Activated B cell treated with CpG ODN at 0.5 μM for 24 hours (primary cell): ENCODE data around the gene CNTN1. TPM values are rescaled to one million over a fixed set of nuclear protein-coding genes. Genes with fewer than 3 reads are reported as not detected.

Source experiments
- ATAC-seq: fragments of 200-7000 bp; cut with Tn5 transposase; one replicate; pipeline ENCODE4 v1.10.0; 2021; ENCODE audit warnings: low read depth, mild to moderate bottlenecking, moderate library complexity
- CTCF ChIA-PET: fragments of 350-600 bp; sonication (Branson Sonifier 250); formaldehyde crosslinking; loops from one replicate; lab custom pipeline; 2021; ENCODE audit warnings: antibody characterized with exemption; lab: Charles Lee
- POLR2A ChIA-PET: fragments of 350-600 bp; sonication (Branson Sonifier 250); formaldehyde crosslinking; loops from one replicate; lab custom pipeline; 2021; ENCODE audit warnings: antibody characterized with exemption; lab: Charles Lee
- DNase-seq: peaks from one replicate; pipeline ENCODE4 v3.0.0; 2022
- H3K27ac Mint-ChIP-seq: one replicate; pipeline ENCODE4 v1.8.0; 2020; ENCODE audit warnings: mixed read lengths
- H3K27me3 Mint-ChIP-seq: one replicate; pipeline ENCODE4 v1.8.0; 2021; ENCODE audit warnings: mixed read lengths
- H3K36me3 Mint-ChIP-seq: one replicate; pipeline ENCODE4 v1.8.0; 2021; ENCODE audit warnings: low read depth, mixed read lengths
- H3K4me1 Mint-ChIP-seq: one replicate; pipeline ENCODE4 v1.8.0; 2021; ENCODE audit warnings: mixed read lengths
- H3K4me3 Mint-ChIP-seq: one replicate; pipeline ENCODE4 v1.8.0; 2020; ENCODE audit warnings: mild to moderate bottlenecking, mixed read lengths
- H3K9me3 Mint-ChIP-seq: one replicate; pipeline ENCODE4 v1.8.0; 2020; ENCODE audit warnings: mixed read lengths
- CTCF ChIP-seq: fragments of 200-600 bp; IDR thresholded peaks from one replicate; pipeline ENCODE4 v1.8.0; 2022; ENCODE audit warnings: antibody characterized with exemption, mild to moderate bottlenecking
- intact Hi-C: fragments of 100-400 bp; cut with micrococcal nuclease; formaldehyde crosslinking; loops from one replicate; pipeline ENCODE4 v1.15.1; 2024
- total RNA-seq: library from RNA; stranded (reverse); gene quantifications from 2 replicates; pipeline ENCODE4 v1.2.3, GENCODE V29; 2022

Gene CNTN1
- total RNA-seq, 1 donor from 2014 or later: not detected

- Mint-ChIP-seq H3K27ac (no peak overlapping the region), H3K4me1 (no peaks in the 10 kb centered on the region), H3K4me3 (no peak overlapping the region), H3K36me3 (no peaks in the 10 kb centered on the region), H3K9me3 (no peaks in the 10 kb centered on the region), H3K27me3 (peaks cover 2% of the 10 kb centered on the region)
- POLR2A ChIA-PET: no interaction called here
- DNase-seq (no peak), ATAC-seq (no peak)
- CTCF ChIA-PET: no interaction called here
- intact Hi-C loops: no loop called here
- no peak for TF ChIP-seq CTCF
Measured at GRCh38 chr12:40646456-40646855, 45.8 kb upstream of the CNTN1 start.

- Mint-ChIP-seq H3K27me3 (peaks cover 2% of the 10 kb centered on the region), H3K9me3 (no peaks in the 10 kb centered on the region), H3K4me3 (no peak overlapping the region), H3K36me3 (no peaks in the 10 kb centered on the region), H3K27ac (no peak overlapping the region), H3K4me1 (no peaks in the 10 kb centered on the region)
- DNase-seq (no peak), ATAC-seq (no peak)
- no peak for TF ChIP-seq CTCF
- intact Hi-C loops: no loop called here
- ChIA-PET CTCF (no interaction called here), POLR2A (no interaction called here)
Measured at GRCh38 chr12:40646911-40647310, 45.3 kb upstream of the CNTN1 start.

- H3K36me3 Mint-ChIP-seq: no peaks in the 10 kb centered on the region
- ATAC-seq (no peak), DNase-seq (no peak)
- H3K27ac Mint-ChIP-seq: no peak overlapping the region
- H3K4me1 Mint-ChIP-seq: no peaks in the 10 kb centered on the region
- no peak for TF ChIP-seq CTCF
- peaks cover 2% of the 10 kb centered on the region for H3K27me3 Mint-ChIP-seq
- intact Hi-C loops: no loop called here
- POLR2A ChIA-PET: no interaction called here
- H3K9me3 Mint-ChIP-seq: no peaks in the 10 kb centered on the region
- CTCF ChIA-PET: no interaction called here
- no peak overlapping the region for H3K4me3 Mint-ChIP-seq
Measured at GRCh38 chr12:40647651-40648050, 44.6 kb upstream of the CNTN1 start.

GRCh38 chr12:40648519-40648918 lies 43.7 kb upstream of the CNTN1 start:
- TF ChIP-seq CTCF: no peak
- H3K4me3 Mint-ChIP-seq: no peak overlapping the region
- no peak for DNase-seq
- no peaks in the 10 kb centered on the region for H3K27me3 Mint-ChIP-seq
- CTCF ChIA-PET: no interaction called here
- intact Hi-C loops: no loop called here
- ATAC-seq: no peak
- H3K27ac Mint-ChIP-seq: no peak overlapping the region
- no peaks in the 10 kb centered on the region for H3K9me3 Mint-ChIP-seq
- H3K4me1 Mint-ChIP-seq: no peaks in the 10 kb centered on the region
- no peaks in the 10 kb centered on the region for H3K36me3 Mint-ChIP-seq
- POLR2A ChIA-PET: no interaction called here

GRCh38 chr12:40650038-40650704 lies 42.1 kb upstream of the CNTN1 start:
- ChIA-PET CTCF (no interaction called here), POLR2A (no interaction called here)
- Mint-ChIP-seq H3K36me3 (no peaks in the 10 kb centered on the region), H3K4me3 (no peak overlapping the region), H3K27ac (no peak overlapping the region), H3K4me1 (no peaks in the 10 kb centered on the region), H3K9me3 (no peaks in the 10 kb centered on the region), H3K27me3 (no peaks in the 10 kb centered on the region)
- TF ChIP-seq CTCF: no peak
- no peak for ATAC-seq
- intact Hi-C loops: no loop called here
- no peak for DNase-seq
